GM23248 (cell line): ENCODE measurements around the gene PGS1. TPM values are rescaled to one million over a fixed set of nuclear protein-coding genes. Genes with fewer than 3 reads are reported as not detected.

Experiments used
- DNase-seq: peaks from one replicate; pipeline ENCODE4 v3.0.0-alpha.2; 2015
- H2AFZ ChIP-seq: fragments of 200-600 bp; sonication (generic); 2 replicates; pipeline ENCODE4 v1.6.1; 2016; ENCODE audit warnings: antibody characterized with exemption
- H3F3A ChIP-seq: fragments of 200-600 bp; sonication (generic); 2 replicates; pipeline ENCODE4 v1.6.1; 2016; ENCODE audit warnings: mild to moderate bottlenecking, antibody characterized with exemption, mixed run types; ENCODE audit not compliant: insufficient read depth
- H3K27ac ChIP-seq: fragments of 200-600 bp; sonication (generic); 2 replicates; pipeline ENCODE4 v1.5.1; 2016; ENCODE audit warnings: mild to moderate bottlenecking
- H3K27me3 ChIP-seq: fragments of 200-600 bp; sonication (generic); replicated peaks from 2 replicates; pipeline ENCODE4 v1.6.1; 2016; ENCODE audit warnings: mild to moderate bottlenecking; ENCODE audit not compliant: insufficient read depth
- H3K36me3 ChIP-seq: fragments of 200-600 bp; sonication (generic); 2 replicates; pipeline ENCODE4 v1.6.1; 2016; ENCODE audit warnings: low read depth, mild to moderate bottlenecking
- H3K4me1 ChIP-seq: fragments of 200-600 bp; sonication (generic); 2 replicates; pipeline ENCODE4 v1.6.1; 2016; ENCODE audit warnings: mild to moderate bottlenecking; ENCODE audit not compliant: insufficient read depth
- H3K4me2 ChIP-seq: fragments of 200-600 bp; sonication (generic); one replicate; pipeline ENCODE4 v1.6.1; 2016; ENCODE audit warnings: mild to moderate bottlenecking; ENCODE audit not compliant: unreplicated experiment
- H3K4me3 ChIP-seq: fragments of 200-600 bp; sonication (generic); 2 replicates; pipeline ENCODE4 v1.5.1; 2016; ENCODE audit warnings: mild to moderate bottlenecking
- H3K79me2 ChIP-seq: fragments of 200-600 bp; sonication (generic); 2 replicates; pipeline ENCODE4 v1.6.1; 2016; ENCODE audit warnings: mild to moderate bottlenecking; ENCODE audit not compliant: insufficient read depth
- H3K9ac ChIP-seq: fragments of 200-600 bp; sonication (generic); 2 replicates; pipeline ENCODE4 v1.6.1; 2016; ENCODE audit warnings: mild to moderate bottlenecking
- H3K9me2 ChIP-seq: fragments of 200-600 bp; sonication (generic); 2 replicates; pipeline ENCODE4 v1.6.1; 2016; ENCODE audit warnings: mixed run types, mild to moderate bottlenecking, moderate library complexity; ENCODE audit not compliant: insufficient read depth
- H3K9me3 ChIP-seq: fragments of 200-600 bp; sonication (generic); one replicate; pipeline ENCODE4 v1.6.1; 2017; ENCODE audit warnings: low read depth
- H4K20me1 ChIP-seq: fragments of 200-600 bp; sonication (generic); 2 replicates; pipeline ENCODE4 v1.6.0; 2016; ENCODE audit not compliant: insufficient read depth
- EZH2 ChIP-seq: fragments of 200-600 bp; sonication (generic); IDR thresholded peaks from 2 replicates; pipeline ENCODE4 v1.6.1; 2018; ENCODE audit warnings: antibody characterized with exemption, mild to moderate bottlenecking; ENCODE audit not compliant: insufficient read depth, poor library complexity, severe bottlenecking
- EZH2phosphoT487 ChIP-seq: fragments of 200-600 bp; sonication (generic); IDR thresholded peaks from 2 replicates; pipeline ENCODE4 v1.6.1; 2018; ENCODE audit warnings: antibody characterized with exemption, moderate library complexity, mild to moderate bottlenecking, low read depth; ENCODE audit not compliant: insufficient read depth
- WGBS, 2 experiments: methylation state at CpG; one replicate each; pipeline ENCODE4 v1.1.6; 2015 to 2017; ENCODE audit warnings: low lambda C conversion rate in 2 of 2, low coverage in 1 of 2; ENCODE audit errors: missing lambda C conversion rate in 2 of 2; 5-methylcytosine and 5-hydroxymethylcytosine counted together
- in situ Hi-C: fragments of 300-500 bp; cut with MboI; formaldehyde crosslinking; loops from 2 replicates; pipeline ENCODE4 v1.15.0; 2020
- polyA plus RNA-seq: library from polyadenylated mRNA; unstranded; fragments of >200 nt; fragmentation: Nextera tagmentation; extraction: Ambion mirVana; gene quantifications from 2 replicates; pipeline ENCODE4 v1.2.1, GENCODE V29; 2016
- total RNA-seq: library from RNA; depleted of rRNA; stranded (reverse); fragments of >200 nt; shearing (Covaris generic); gene quantifications from 2 replicates; pipeline ENCODE4 v1.2.3, GENCODE V29; 2014

PGS1 gene
- total and polyA plus RNA-seq, 2 experiments from 2014 or later, result 30.2 to 32.5 TPM

- in situ Hi-C loops, result no loop called here
- H3K9me3 ChIP-seq, result no peaks in the 10 kb centered on the region
- 0 out of 2 replicates have a peak, but pooled peaks cover under 1% of the 10 kb centered on the region for H4K20me1 ChIP-seq
- no peaks in the 10 kb centered on the region for H3K4me1 ChIP-seq
- H3K4me2 ChIP-seq, result no peak overlapping the region
- 96 to 98% methylated on average over 14 of the region's 14 CpGs for WGBS, 2 experiments
- no peaks in the 10 kb centered on the region for H3K9me2 ChIP-seq
- no peak for DNase-seq
- no peak for TF ChIP-seq EZH2phosphoT487
- TF ChIP-seq EZH2, result no peak
- H3F3A ChIP-seq, result no peaks in the 10 kb centered on the region
- H3K4me3 ChIP-seq, result no peak overlapping the region
- no peaks in the 10 kb centered on the region for H3K27me3 ChIP-seq
- no peak overlapping the region for H3K27ac ChIP-seq
- H3K9ac ChIP-seq, result no peak overlapping the region
- H2AFZ ChIP-seq, result no peak overlapping the region
- H3K79me2 ChIP-seq, result peaks cover 79% of the 10 kb centered on the region
- H3K36me3 ChIP-seq, result peaks cover 12% of the 10 kb centered on the region; the same call in 1 of the 2 replicates
Measured at GRCh38 chr17:78403822-78404221, 25.4 kb downstream of the PGS1 start.

GRCh38 chr17:78406396-78406795 is 27.9 kb downstream of the PGS1 start:
- WGBS, 2 experiments, result 83 to 88% methylated on average over 6 of the region's 6 CpGs
- Histone ChIP-seq H3K79me2 (peaks cover 86% of the 10 kb centered on the region), H3K4me3 (no peak overlapping the region), H4K20me1 (0 out of 2 replicates have a peak, but pooled peaks cover 4% of the 10 kb centered on the region), H2AFZ (no peak overlapping the region), H3F3A (no peaks in the 10 kb centered on the region), H3K4me2 (no peak overlapping the region), H3K9me2 (no peaks in the 10 kb centered on the region), H3K36me3 (peaks cover 4% of the 10 kb centered on the region; the same call in 1 of the 2 replicates), H3K27me3 (no peaks in the 10 kb centered on the region), H3K9me3 (no peaks in the 10 kb centered on the region), H3K4me1 (no peaks in the 10 kb centered on the region), H3K9ac (no peak overlapping the region), H3K27ac (no peak overlapping the region)
- in situ Hi-C loops, result no loop called here
- TF ChIP-seq EZH2 (no peak), EZH2phosphoT487 (no peak)
- no peak for DNase-seq

- in situ Hi-C loops, result no loop called here
- Histone ChIP-seq H3K4me1 (no peaks in the 10 kb centered on the region), H3K9me2 (no peaks in the 10 kb centered on the region), H3F3A (no peaks in the 10 kb centered on the region), H3K4me2 (no peak overlapping the region), H3K27ac (no peak overlapping the region), H3K9ac (no peak overlapping the region), H3K4me3 (no peak overlapping the region), H3K9me3 (no peaks in the 10 kb centered on the region), H3K79me2 (peaks cover 91% of the 10 kb centered on the region), H3K36me3 (peaks cover 4% of the 10 kb centered on the region; the same call in 1 of the 2 replicates), H2AFZ (no peak overlapping the region), H3K27me3 (no peaks in the 10 kb centered on the region), H4K20me1 (0 out of 2 replicates have a peak, but pooled peaks cover 4% of the 10 kb centered on the region)
- WGBS, 2 experiments, result 98% methylated on average over 7 to 8 of the region's 8 CpGs
- no peak for TF ChIP-seq EZH2
- no peak for TF ChIP-seq EZH2phosphoT487
- DNase-seq, result no peak
Measured at GRCh38 chr17:78406920-78407319, 28.5 kb downstream of the PGS1 start.

GRCh38 chr17:78407387-78408000 is 29.0 kb downstream of the PGS1 start:
- WGBS, 2 experiments, result 97 to 100% methylated on average over 7 of the region's 7 CpGs
- Histone ChIP-seq H3K27me3 (no peaks in the 10 kb centered on the region), H3K4me3 (no peak overlapping the region), H2AFZ (no peak overlapping the region), H3K4me1 (0 out of 2 replicates have a peak, but pooled peaks cover under 1% of the 10 kb centered on the region), H3F3A (no peaks in the 10 kb centered on the region), H3K9ac (no peak overlapping the region), H3K36me3 (peaks cover 4% of the 10 kb centered on the region; the same call in 1 of the 2 replicates), H4K20me1 (0 out of 2 replicates have a peak, but pooled peaks cover 4% of the 10 kb centered on the region), H3K27ac (no peak overlapping the region), H3K9me3 (no peaks in the 10 kb centered on the region), H3K79me2 (peaks cover 95% of the 10 kb centered on the region), H3K9me2 (no peaks in the 10 kb centered on the region), H3K4me2 (no peak overlapping the region)
- in situ Hi-C loops, result no loop called here
- TF ChIP-seq EZH2phosphoT487 (no peak), EZH2 (no peak)
- DNase-seq, result no peak
